Endothelial cell (in vitro differentiated cells): ENCODE measurements around the gene ASIC3. TPM values are rescaled to one million over a fixed set of nuclear protein-coding genes. Genes with fewer than 3 reads are reported as not detected.
A peak's percentile ranks its signal among the peaks of the same experiment; 100 is the strongest.

Experiments used
- DNase-seq: peaks from one replicate; pipeline ENCODE4 v3.0.0; 2021; ENCODE audit warnings: low spot score
- H3K27ac Mint-ChIP-seq: one replicate; pipeline ENCODE4 v1.8.0; 2021; ENCODE audit warnings: mixed read lengths, inconsistent platforms; ENCODE audit not compliant: unreplicated experiment
- H3K27me3 Mint-ChIP-seq: one replicate; pipeline ENCODE4 v1.8.0; 2021; ENCODE audit warnings: mild to moderate bottlenecking, moderate library complexity, mixed read lengths, inconsistent platforms; ENCODE audit not compliant: unreplicated experiment
- H3K36me3 Mint-ChIP-seq: one replicate; pipeline ENCODE4 v1.8.0; 2021; ENCODE audit warnings: mild to moderate bottlenecking, low read depth, mixed read lengths, inconsistent platforms; ENCODE audit not compliant: unreplicated experiment
- H3K4me1 Mint-ChIP-seq: one replicate; pipeline ENCODE4 v1.8.0; 2021; ENCODE audit warnings: mild to moderate bottlenecking, mixed read lengths, inconsistent platforms; ENCODE audit not compliant: unreplicated experiment
- H3K4me3 Mint-ChIP-seq: one replicate; pipeline ENCODE4 v1.8.0; 2021; ENCODE audit warnings: mild to moderate bottlenecking, mixed read lengths, inconsistent platforms; ENCODE audit not compliant: unreplicated experiment
- H3K9me3 Mint-ChIP-seq: one replicate; pipeline ENCODE4 v1.8.0; 2021; ENCODE audit warnings: mixed read lengths, inconsistent platforms; ENCODE audit not compliant: unreplicated experiment
- CTCF ChIP-seq: fragments of 200-600 bp; sonication (generic); IDR thresholded peaks from one replicate; pipeline ENCODE4 v1.5.0; 2021; ENCODE audit warnings: antibody characterized with exemption; ENCODE audit not compliant: unreplicated experiment
- total RNA-seq: library from RNA; stranded (reverse); fragmentation: NEBNext Ultra II Directional; extraction: Animal tissue kit (Norgen Biotek cat#: 25700); gene quantifications from one replicate; pipeline ENCODE4 v1.2.1, GENCODE V29; 2021; ENCODE audit not compliant: unreplicated experiment

The ASIC3 gene
- total RNA-seq, 1 donor from 2014 or later = 3.4 TPM

- DNase-seq = no peak
- H3K36me3 Mint-ChIP-seq = peaks cover 19% of the 10 kb centered on the region
- H3K4me1 Mint-ChIP-seq = peaks cover 46% of the 10 kb centered on the region
- H3K27me3 Mint-ChIP-seq = peaks cover 24% of the 10 kb centered on the region
- no peaks in the 10 kb centered on the region for H3K9me3 Mint-ChIP-seq
- TF ChIP-seq CTCF = no peak
- H3K4me3 Mint-ChIP-seq = peak overlapping the region; percentile 95
- H3K27ac Mint-ChIP-seq = peak overlapping the region; percentile 80
Observed at GRCh38 chr7:151086802-151087244, 38.5 kb downstream of the ASIC3 start.

GRCh38 chr7:151087245-151088018, 39.1 kb downstream of the ASIC3 start:
- H3K36me3 Mint-ChIP-seq = peaks cover 19% of the 10 kb centered on the region
- peaks cover 27% of the 10 kb centered on the region for H3K27me3 Mint-ChIP-seq
- no peak for DNase-seq
- TF ChIP-seq CTCF = no peak
- H3K27ac Mint-ChIP-seq = peak overlapping the region; percentile 80
- no peaks in the 10 kb centered on the region for H3K9me3 Mint-ChIP-seq
- H3K4me1 Mint-ChIP-seq = peaks cover 51% of the 10 kb centered on the region
- H3K4me3 Mint-ChIP-seq = peak overlapping the region; percentile 99

- Mint-ChIP-seq H3K27ac (peak overlapping the region; percentile 100), H3K9me3 (no peaks in the 10 kb centered on the region), H3K4me1 (peaks cover 50% of the 10 kb centered on the region), H3K4me3 (peak overlapping the region; percentile 99), H3K36me3 (peaks cover 16% of the 10 kb centered on the region), H3K27me3 (peaks cover 23% of the 10 kb centered on the region)
- peak; percentile 35 for DNase-seq
- TF ChIP-seq CTCF = no peak
Observed at GRCh38 chr7:151088019-151088855, 39.9 kb downstream of the ASIC3 start.

GRCh38 chr7:151088856-151089699, 40.7 kb downstream of the ASIC3 start:
- peak; percentile 86 for DNase-seq
- peak overlapping the region; percentile 99 for H3K4me3 Mint-ChIP-seq
- TF ChIP-seq CTCF = no peak
- no peaks in the 10 kb centered on the region for H3K9me3 Mint-ChIP-seq
- peak overlapping the region; percentile 100 for H3K27ac Mint-ChIP-seq
- peaks cover 16% of the 10 kb centered on the region for H3K36me3 Mint-ChIP-seq
- peaks cover 56% of the 10 kb centered on the region for H3K4me1 Mint-ChIP-seq
- H3K27me3 Mint-ChIP-seq = peaks cover 23% of the 10 kb centered on the region
